OCI-LY1 (cell line): ENCODE data around the gene DEAF1.

Experiments
- H2AFZ ChIP-seq: fragments of 200-600 bp; sonication (generic), shearing (Covaris generic); 2 replicates; pipeline ENCODE4 v1.6.0; 2014; ENCODE audit warnings: antibody characterized with exemption, mild to moderate bottlenecking, low read length
- H3F3A ChIP-seq: fragments of 200-600 bp; sonication (generic), shearing (Covaris generic); 2 replicates; pipeline ENCODE4 v1.6.0; 2014; ENCODE audit warnings: mild to moderate bottlenecking, antibody characterized with exemption, low read length, moderate library complexity; ENCODE audit not compliant: insufficient read depth
- H3K27ac ChIP-seq: fragments of 200-600 bp; sonication (generic); 2 replicates; pipeline ENCODE4 v1.5.1; 2014; ENCODE audit warnings: low read length, mixed run types, mild to moderate bottlenecking, low read depth; ENCODE audit not compliant: poor library complexity, severe bottlenecking
- H3K27me3 ChIP-seq: fragments of 200-600 bp; sonication (generic); 2 replicates; pipeline ENCODE4 v1.6.0; 2014; ENCODE audit warnings: antibody characterized with exemption, mild to moderate bottlenecking, low read length, moderate library complexity; ENCODE audit not compliant: insufficient read depth
- H3K36me3 ChIP-seq: fragments of 200-600 bp; sonication (generic); 2 replicates; pipeline ENCODE4 v1.6.1; 2014; ENCODE audit warnings: mild to moderate bottlenecking, antibody characterized with exemption, low read length, moderate library complexity, mixed read lengths; ENCODE audit not compliant: insufficient read depth
- H3K4me1 ChIP-seq: fragments of 200-600 bp; sonication (generic); 2 replicates; pipeline ENCODE4 v1.5.1; 2014; ENCODE audit warnings: mild to moderate bottlenecking, low read length, moderate library complexity; ENCODE audit not compliant: insufficient read depth, severe bottlenecking
- H3K4me2 ChIP-seq: fragments of 200-600 bp; sonication (generic), shearing (Covaris generic); 2 replicates; pipeline ENCODE4 v1.6.1; 2014; ENCODE audit warnings: low read length
- H3K4me3 ChIP-seq: fragments of 200-600 bp; sonication (generic); 2 replicates; pipeline ENCODE4 v1.5.1; 2014; ENCODE audit warnings: low read length, low read depth, mild to moderate bottlenecking, mixed read lengths; ENCODE audit not compliant: poor library complexity, severe bottlenecking
- H3K79me2 ChIP-seq: fragments of 200-600 bp; shearing (Covaris generic); 2 replicates; pipeline ENCODE4 v1.6.1; 2016; ENCODE audit warnings: mixed run types, low read length, mixed read lengths; ENCODE audit not compliant: insufficient read depth
- H3K9ac ChIP-seq: fragments of 200-600 bp; sonication (generic), shearing (Covaris generic); 2 replicates; pipeline ENCODE4 v1.6.1; 2014; ENCODE audit warnings: mild to moderate bottlenecking, low read length, mixed read lengths
- H3K9me2 ChIP-seq: fragments of 200-600 bp; sonication (generic), shearing (Covaris generic); 2 replicates; pipeline ENCODE4 v1.6.1; 2014; ENCODE audit warnings: low read depth, mild to moderate bottlenecking, low read length, mixed read lengths
- H3K9me3 ChIP-seq: fragments of 200-600 bp; shearing (Covaris generic); 2 replicates; pipeline ENCODE4 v1.6.1; 2014; ENCODE audit warnings: low read length, mixed read lengths
- H4K20me1 ChIP-seq: fragments of 200-600 bp; sonication (generic), shearing (Covaris generic); 2 replicates; pipeline ENCODE4 v1.6.0; 2016; ENCODE audit warnings: mild to moderate bottlenecking, low read length; ENCODE audit not compliant: insufficient read depth
- EZH2 ChIP-seq: fragments of 200-600 bp; sonication (generic), shearing (Covaris generic); IDR thresholded peaks from 2 replicates; pipeline ENCODE4 v1.8.0; 2017; ENCODE audit warnings: borderline replicate concordance, mixed run types, mild to moderate bottlenecking, antibody characterized with exemption, low read length, moderate library complexity, mixed read lengths
- TF ChIP-seq, protein P1 (sequence below): fragments of 200-600 bp; sonication (generic), shearing (Covaris generic); IDR thresholded peaks from 2 replicates; pipeline ENCODE4 v1.5.1; 2017; ENCODE audit warnings: mild to moderate bottlenecking, antibody characterized with exemption, low read length, moderate library complexity, mixed read lengths

DEAF1 gene

DNA sequence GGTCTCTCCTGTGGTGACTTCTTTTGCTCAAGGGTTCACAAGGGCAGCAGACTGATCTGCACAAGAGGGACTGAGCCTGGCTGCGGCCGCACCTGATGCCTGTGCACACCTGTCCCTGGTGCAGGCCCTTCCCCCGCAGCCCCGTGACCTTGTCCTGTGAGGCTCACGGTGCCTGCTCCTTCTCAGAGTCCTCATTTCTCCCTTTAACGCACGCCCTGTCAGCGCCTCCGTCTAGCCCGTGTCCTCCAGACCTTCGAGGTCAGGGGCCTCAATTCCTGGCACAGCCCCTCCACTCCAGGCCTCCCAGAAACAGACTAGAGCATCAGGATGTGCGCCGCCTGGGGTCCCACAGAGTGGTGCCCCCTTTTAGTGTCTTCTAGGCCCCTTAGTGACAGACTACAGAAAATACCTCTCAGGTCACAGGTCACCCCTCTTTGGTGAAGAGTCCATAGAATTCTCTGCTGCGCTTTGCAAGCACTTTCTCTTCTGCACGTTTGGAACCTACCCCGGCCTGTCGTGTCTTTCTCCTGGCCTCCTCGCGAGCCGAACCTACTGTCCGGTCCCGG lies 59.0 kb downstream of the DEAF1 start:
- Histone ChIP-seq H3K27ac (no peak overlapping the region), H3K9me2 (no peaks in the 10 kb centered on the region), H3K9ac (no peak overlapping the region), H3K4me3 (no peak overlapping the region), H3K4me2 (no peak overlapping the region), H4K20me1 (no peaks in the 10 kb centered on the region), H3K4me1 (no peaks in the 10 kb centered on the region), H3K79me2 (no peaks in the 10 kb centered on the region), H3K27me3 (no peaks in the 10 kb centered on the region), H2AFZ (no peak overlapping the region), H3K9me3 (no peaks in the 10 kb centered on the region), H3F3A (no peaks in the 10 kb centered on the region), H3K36me3 (peaks cover 2% of the 10 kb centered on the region; the same call in 1 of the 2 replicates)
- no peak for TF ChIP-seq EZH2
- TF ChIP-seq, protein P1, sequence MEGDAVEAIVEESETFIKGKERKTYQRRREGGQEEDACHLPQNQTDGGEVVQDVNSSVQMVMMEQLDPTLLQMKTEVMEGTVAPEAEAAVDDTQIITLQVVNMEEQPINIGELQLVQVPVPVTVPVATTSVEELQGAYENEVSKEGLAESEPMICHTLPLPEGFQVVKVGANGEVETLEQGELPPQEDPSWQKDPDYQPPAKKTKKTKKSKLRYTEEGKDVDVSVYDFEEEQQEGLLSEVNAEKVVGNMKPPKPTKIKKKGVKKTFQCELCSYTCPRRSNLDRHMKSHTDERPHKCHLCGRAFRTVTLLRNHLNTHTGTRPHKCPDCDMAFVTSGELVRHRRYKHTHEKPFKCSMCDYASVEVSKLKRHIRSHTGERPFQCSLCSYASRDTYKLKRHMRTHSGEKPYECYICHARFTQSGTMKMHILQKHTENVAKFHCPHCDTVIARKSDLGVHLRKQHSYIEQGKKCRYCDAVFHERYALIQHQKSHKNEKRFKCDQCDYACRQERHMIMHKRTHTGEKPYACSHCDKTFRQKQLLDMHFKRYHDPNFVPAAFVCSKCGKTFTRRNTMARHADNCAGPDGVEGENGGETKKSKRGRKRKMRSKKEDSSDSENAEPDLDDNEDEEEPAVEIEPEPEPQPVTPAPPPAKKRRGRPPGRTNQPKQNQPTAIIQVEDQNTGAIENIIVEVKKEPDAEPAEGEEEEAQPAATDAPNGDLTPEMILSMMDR = no peak

DNA sequence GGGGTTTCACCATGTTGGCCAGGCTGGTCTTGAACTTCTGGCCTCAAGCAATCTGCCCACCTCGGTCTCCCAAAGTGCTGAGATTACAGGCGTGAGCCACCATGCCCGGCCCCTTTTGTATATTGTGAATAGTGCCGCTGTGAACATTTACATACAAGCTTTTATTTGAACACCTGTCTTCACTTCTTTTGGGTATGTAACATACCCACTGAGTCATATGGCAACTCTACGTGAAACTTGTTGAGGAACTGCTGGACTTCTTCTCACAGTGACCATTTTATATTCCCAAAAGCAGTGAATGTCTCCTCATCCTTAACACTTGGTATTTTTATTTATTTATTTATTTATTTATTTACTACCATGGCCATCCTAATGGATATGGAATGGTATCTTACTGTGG lies 64.2 kb downstream of the DEAF1 start:
- Histone ChIP-seq H3K27me3 (0 out of 2 replicates have a peak, but pooled peaks cover under 1% of the 10 kb centered on the region), H3K4me2 (no peak overlapping the region), H3K9me3 (no peaks in the 10 kb centered on the region), H3K79me2 (no peaks in the 10 kb centered on the region), H3F3A (no peaks in the 10 kb centered on the region), H3K36me3 (peaks cover 2% of the 10 kb centered on the region; the same call in 1 of the 2 replicates), H3K9me2 (no peaks in the 10 kb centered on the region), H3K27ac (no peak overlapping the region), H3K9ac (no peak overlapping the region), H2AFZ (no peak overlapping the region), H4K20me1 (no peaks in the 10 kb centered on the region), H3K4me1 (peaks cover 18% of the 10 kb centered on the region), H3K4me3 (no peak overlapping the region)
- TF ChIP-seq, protein P1 = no peak
- TF ChIP-seq EZH2 = no peak

DNA sequence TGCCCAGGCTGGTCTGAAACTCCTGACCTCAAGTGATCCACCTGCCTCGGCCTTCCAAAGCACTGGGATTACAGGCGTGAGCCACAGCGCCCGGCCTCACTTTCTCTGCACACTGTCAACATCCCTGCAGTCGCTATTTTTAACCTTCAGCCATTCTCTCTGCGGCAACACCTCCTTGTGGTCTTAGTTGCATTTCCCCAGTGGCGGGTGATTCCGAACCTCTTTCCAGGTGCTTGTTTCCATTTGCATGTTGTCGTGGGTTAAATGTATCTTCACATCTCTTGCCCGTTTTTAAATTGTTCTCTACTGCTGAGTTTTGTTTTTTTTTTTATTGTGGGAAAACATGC lies 65.8 kb downstream of the DEAF1 start:
- H3K4me2 ChIP-seq = peak overlapping the region; percentile 29; the same call in 1 of the 2 replicates
- H4K20me1 ChIP-seq = no peaks in the 10 kb centered on the region
- no peaks in the 10 kb centered on the region for H3K9me3 ChIP-seq
- no peak overlapping the region for H2AFZ ChIP-seq
- no peak overlapping the region for H3K4me3 ChIP-seq
- H3F3A ChIP-seq = no peaks in the 10 kb centered on the region
- no peak overlapping the region for H3K9ac ChIP-seq
- H3K79me2 ChIP-seq = no peaks in the 10 kb centered on the region
- no peak overlapping the region for H3K27ac ChIP-seq
- peaks cover 2% of the 10 kb centered on the region; the same call in 1 of the 2 replicates for H3K36me3 ChIP-seq
- TF ChIP-seq EZH2 = no peak
- TF ChIP-seq, protein P1 = no peak
- no peaks in the 10 kb centered on the region for H3K9me2 ChIP-seq
- H3K4me1 ChIP-seq = peaks cover 18% of the 10 kb centered on the region
- 0 out of 2 replicates have a peak, but pooled peaks cover 3% of the 10 kb centered on the region for H3K27me3 ChIP-seq
